Astrocyte of the spinal cord (primary cell): ENCODE measurements around the gene SSBP4.

Source experiments
- DNase-seq: peaks from one replicate; pipeline ENCODE4 v3.0.0; 2011; ENCODE audit warnings: low read depth, low spot score
- H3K4me3 ChIP-seq: 2 replicates; pipeline ENCODE4 v1.5.1; 2011; ENCODE audit warnings: low read depth, mild to moderate bottlenecking, low read length, moderate library complexity
- in situ Hi-C: cut with HindIII; loops from 2 replicates; pipeline ENCODE4 v1.10.0; 2017; ENCODE audit warnings: low sequenced_read_pairs
- TF ChIP-seq, protein P1 (sequence below): IDR thresholded peaks from 2 replicates; pipeline ENCODE4 v1.5.1; 2012; ENCODE audit warnings: low read depth, mild to moderate bottlenecking, low read length, inconsistent platforms

The SSBP4 gene

DNA sequence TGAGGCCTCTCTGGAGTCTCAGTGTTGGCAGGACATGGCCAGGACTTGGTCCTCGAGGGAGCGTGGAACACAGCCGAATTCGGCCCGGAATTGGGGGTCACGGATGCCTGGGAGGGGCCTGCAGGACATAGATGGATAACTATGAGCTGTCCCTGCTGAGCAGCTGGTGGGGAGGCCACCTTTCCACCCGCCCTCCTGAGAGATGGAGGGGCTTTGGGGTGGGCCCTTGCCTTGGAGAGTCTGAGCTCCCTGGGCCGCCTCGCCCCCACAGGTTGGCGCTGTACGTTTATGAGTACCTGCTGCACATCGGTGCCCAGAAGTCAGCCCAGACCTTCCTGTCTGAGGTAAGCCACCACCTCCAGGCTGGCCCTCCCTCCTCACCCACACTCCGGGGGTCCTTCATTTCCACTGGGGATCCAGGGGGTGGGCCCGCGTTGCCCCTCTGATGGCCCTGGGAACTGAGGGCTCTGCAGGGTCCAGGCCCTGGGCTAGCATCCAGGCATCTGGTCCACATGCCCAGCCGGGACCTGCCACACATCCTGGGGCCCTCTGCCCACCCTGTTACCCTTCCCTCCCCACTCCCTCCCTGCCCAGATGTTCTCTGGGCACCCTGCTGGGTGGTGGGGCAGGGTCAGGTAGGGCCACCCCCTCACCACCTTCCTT lies 8.0 kb downstream of the SSBP4 start:
- DNase-seq = no peak
- no peak overlapping the region for H3K4me3 ChIP-seq
- TF ChIP-seq, protein P1, sequence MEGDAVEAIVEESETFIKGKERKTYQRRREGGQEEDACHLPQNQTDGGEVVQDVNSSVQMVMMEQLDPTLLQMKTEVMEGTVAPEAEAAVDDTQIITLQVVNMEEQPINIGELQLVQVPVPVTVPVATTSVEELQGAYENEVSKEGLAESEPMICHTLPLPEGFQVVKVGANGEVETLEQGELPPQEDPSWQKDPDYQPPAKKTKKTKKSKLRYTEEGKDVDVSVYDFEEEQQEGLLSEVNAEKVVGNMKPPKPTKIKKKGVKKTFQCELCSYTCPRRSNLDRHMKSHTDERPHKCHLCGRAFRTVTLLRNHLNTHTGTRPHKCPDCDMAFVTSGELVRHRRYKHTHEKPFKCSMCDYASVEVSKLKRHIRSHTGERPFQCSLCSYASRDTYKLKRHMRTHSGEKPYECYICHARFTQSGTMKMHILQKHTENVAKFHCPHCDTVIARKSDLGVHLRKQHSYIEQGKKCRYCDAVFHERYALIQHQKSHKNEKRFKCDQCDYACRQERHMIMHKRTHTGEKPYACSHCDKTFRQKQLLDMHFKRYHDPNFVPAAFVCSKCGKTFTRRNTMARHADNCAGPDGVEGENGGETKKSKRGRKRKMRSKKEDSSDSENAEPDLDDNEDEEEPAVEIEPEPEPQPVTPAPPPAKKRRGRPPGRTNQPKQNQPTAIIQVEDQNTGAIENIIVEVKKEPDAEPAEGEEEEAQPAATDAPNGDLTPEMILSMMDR = no peak

DNA sequence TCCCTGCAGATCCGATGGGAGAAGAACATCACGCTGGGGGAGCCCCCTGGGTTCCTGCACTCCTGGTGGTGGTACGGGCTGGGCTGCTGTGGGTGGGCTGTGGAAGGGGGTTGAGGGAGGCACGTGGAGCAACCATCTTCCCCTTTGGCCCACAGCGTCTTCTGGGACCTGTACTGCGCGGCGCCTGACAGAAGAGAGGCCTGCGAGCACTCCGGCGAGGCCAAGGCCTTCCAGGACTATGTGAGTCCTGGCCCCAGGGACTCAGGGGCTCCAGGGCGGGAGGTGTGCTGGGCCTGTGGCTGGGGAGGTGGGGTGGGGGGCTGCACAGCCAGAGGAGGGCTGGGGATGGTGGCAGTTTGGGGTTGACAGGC lies 8.5 kb downstream of the SSBP4 start:
- in situ Hi-C loops = no loop called here
- no peak overlapping the region for H3K4me3 ChIP-seq
- no peak for DNase-seq
- TF ChIP-seq, protein P1 = no peak

More for the DNA sequence above, 8.0 kb downstream of the SSBP4 start:
- in situ Hi-C loops = no loop called here

DNA sequence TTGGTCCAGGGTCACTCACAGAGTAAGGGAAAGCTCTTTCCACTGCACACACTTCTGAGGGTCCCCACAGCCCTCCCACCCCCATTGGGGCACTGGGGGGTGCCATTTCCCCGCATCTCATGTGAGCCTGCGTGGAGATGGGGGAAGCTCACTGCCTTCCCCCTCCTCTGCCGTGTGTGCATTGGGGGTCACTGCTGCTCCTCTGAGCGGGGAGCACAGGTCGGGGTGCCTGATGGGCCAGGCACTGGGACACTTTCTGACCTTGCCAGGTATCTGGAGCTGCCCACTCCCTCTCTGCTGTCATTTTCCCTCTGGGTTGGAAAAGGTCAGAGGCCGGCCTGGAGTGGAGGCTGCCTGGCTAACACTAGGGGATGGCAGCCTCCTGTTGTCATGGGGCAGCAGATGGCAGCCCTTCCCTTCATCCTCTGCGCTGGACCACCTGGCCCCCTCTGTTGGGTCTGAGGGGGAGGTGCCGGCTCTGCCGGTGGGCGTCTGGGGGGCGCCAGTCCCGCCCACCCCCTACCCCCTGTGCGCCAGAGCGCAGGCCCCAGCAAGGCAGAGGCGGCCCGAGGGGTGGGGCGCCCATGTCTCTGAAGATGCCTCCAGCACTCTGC lies 9.1 kb downstream of the SSBP4 start:
- DNase-seq = no peak
- in situ Hi-C loops = no loop called here
- TF ChIP-seq, protein P1 = no peak
- H3K4me3 ChIP-seq = no peak overlapping the region

DNA sequence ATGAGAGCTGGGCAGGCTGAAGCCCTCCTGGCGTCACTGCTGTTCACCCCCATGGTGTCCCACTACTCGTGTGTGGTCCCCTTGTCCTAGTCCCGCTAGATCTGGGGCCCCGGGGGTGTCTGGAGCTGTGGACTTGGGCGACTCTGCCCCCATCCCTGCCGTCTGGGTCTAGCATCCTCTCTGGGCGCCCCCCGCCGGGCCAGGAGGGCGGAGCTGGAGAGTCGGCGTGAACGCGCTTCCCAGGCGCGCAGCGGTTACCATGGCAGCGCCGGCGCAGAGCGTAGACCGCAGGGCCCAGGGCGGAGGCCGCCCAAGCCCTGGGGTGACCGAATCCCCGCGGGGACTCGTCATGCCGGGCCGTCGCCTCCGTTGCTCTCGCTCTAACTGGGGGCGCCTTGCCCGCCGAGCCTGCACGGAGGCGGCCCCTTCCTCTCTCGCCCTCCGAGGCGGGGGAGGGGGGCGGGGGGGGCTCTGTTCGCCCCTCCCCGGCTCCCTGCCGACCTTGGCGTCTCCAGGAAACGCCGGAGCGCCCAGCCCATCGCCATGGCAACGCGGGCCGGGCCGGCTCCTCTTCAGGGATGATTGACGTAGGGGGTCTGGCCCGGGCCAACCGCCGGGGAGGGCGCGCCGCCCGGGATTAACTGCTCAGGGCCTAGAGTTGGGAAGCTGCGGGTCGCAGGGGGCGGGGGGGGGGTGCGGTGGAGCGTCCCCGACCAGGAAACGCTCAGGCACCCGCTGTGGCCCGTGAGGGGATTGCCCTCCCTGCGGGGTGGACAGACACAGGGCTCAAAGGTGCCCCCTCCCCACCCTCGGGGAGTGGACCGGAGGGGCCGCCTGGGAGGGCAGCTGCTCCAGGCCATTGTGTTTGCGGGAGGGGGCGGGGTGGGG lies 9.8 kb downstream of the SSBP4 start:
- H3K4me3 ChIP-seq = peak overlapping the region; percentile 18
- in situ Hi-C loops = no loop called here
- DNase-seq = peak; percentile 95
- TF ChIP-seq, protein P1 = no peak

DNA sequence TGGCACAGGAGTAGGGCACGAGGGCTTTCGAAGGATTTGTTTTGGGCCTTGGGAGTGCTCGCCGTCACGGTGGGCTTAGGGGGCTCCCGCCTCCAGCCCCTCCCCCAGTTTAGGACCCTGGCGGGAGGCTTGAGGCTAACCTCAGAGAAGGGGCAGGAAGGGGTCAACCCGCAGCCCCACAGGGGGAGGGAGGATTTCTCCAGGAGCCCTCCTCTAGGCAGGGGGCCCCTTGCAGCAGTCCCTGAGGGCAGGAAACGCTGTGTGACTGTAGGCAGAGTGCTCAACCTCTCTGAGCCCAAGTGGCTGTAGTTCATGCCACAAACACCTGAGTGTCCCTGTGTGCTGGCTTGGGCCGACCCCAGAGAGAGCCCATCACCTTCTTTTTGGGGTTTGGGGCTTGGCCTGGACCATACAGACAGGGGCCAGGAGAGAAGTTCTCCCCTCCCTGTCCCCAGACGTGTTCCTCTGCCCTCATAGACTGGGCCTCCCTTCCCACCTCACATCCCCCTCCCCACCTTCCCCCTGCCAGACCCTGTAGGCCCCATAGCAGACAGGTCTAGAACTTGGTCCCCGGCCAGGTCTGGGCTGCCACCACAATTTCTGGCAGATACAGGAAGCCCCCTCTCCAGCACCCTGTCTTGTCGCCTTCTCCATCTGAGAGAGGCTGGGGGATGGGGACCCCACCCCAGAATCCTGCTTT lies 10.7 kb downstream of the SSBP4 start:
- in situ Hi-C loops = no loop called here
- DNase-seq = no peak
- TF ChIP-seq, protein P1 = no peak
- no peak overlapping the region for H3K4me3 ChIP-seq
